ENCODE results near the gene GIT2. TPM values are rescaled to one million over a fixed set of nuclear protein-coding genes. Genes with fewer than 3 reads are reported as not detected.

GIT2 gene
- total RNA-seq, 1 donor from 2014 or later = 50.5 TPM

DNA sequence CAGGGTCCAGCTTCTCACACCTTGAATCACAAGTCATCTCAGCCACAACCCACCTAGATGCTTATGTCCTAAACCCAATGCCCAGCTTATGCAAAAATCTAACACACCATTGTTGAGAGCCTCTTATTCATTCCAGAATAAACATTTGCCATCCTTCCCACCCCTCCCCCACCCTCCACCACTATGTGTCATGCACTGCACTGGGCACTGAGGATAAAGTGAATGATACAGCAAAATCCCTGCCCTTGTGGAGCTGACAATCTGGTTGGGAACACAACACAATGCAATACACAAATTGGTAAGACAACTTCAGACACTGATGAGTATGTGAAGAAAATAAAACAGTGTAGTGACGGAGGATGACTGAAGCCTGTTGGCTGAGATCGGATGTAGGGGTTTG lies 114.4 kb downstream of the GIT2 start:
- Histone ChIP-seq H3K9me3 (replicated peaks) (no peaks in the 10 kb centered on the region), H3K36me3 (no peaks in the 10 kb centered on the region), H3K27me3 (ENCODE audit: low read depth) (no peaks in the 10 kb centered on the region), H3K27ac (replicated peaks) (no peak overlapping the region), H3K4me3 (no peak overlapping the region), H3K4me1 (peaks cover 38% of the 10 kb centered on the region)
- TF ChIP-seq, protein P1, sequence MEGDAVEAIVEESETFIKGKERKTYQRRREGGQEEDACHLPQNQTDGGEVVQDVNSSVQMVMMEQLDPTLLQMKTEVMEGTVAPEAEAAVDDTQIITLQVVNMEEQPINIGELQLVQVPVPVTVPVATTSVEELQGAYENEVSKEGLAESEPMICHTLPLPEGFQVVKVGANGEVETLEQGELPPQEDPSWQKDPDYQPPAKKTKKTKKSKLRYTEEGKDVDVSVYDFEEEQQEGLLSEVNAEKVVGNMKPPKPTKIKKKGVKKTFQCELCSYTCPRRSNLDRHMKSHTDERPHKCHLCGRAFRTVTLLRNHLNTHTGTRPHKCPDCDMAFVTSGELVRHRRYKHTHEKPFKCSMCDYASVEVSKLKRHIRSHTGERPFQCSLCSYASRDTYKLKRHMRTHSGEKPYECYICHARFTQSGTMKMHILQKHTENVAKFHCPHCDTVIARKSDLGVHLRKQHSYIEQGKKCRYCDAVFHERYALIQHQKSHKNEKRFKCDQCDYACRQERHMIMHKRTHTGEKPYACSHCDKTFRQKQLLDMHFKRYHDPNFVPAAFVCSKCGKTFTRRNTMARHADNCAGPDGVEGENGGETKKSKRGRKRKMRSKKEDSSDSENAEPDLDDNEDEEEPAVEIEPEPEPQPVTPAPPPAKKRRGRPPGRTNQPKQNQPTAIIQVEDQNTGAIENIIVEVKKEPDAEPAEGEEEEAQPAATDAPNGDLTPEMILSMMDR (IDR thresholded peaks at IDR 0.05; ENCODE audit: borderline replicate concordance) = no peak
- no peak for DNase-seq
- intact Hi-C loops (cut with micrococcal nuclease) = no loop called here

- intact Hi-C loops (cut with micrococcal nuclease) = no loop called here
- H3K27ac ChIP-seq (replicated peaks) = peak overlapping the region; percentile 67
- TF ChIP-seq, protein P1 (IDR thresholded peaks at IDR 0.05; ENCODE audit: borderline replicate concordance) = no peak
Observed at GRCh38 chr12:109880938-109881337, 115.2 kb downstream of the GIT2 start.

DNA sequence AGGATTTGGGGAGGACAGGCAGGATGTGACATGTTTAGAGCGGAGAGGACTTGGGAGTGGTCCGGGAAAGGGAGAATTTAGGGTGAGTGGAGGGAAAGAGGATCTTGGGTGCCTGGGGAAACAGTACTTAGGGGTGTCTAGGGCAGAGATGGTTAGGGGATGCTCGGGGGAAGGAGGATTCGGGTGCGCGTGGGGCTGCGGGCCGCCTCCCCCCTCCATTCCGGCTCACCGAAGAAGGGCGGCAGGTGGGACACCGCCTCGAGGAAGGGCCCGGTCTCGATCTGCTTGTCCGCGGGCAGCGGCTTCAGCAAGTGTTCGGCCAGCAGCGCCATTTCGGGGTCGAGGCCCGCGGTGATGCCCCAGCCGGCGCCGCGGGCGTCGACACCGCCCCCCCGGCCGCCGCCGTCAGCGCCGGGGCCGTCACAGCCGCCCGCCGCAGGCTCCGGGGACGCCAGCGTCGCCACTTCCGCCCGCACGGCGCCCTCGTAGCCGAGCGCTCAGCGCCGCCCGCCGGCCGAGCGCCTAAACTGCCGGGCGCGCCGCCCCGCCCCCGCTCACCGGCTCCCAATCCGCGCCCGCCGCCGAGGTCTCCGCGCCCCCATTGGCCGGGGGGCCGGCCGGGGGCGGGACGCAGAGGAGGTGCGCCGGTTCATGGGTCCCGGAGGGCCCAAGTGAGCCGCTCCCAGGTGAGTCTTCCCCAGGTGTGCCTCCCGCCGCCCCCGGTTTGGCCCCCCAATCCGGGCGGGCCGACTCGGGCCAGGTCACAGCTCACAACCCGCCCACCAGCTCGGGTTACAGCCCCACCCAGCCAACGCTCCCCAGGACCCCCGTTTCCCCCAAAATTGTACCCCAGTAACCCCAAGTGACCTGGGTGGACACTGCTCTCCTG lies 115.9 kb downstream of the GIT2 start, which contains the start of gene GLTP:
TSS of gene GLTP (minus strand) at position 499 of the 889 bp plus-strand sequence. CDS start at position 332, 167 bp downstream.
- no peaks in the 10 kb centered on the region for H3K36me3 ChIP-seq
- peaks cover 38% of the 10 kb centered on the region for H3K4me1 ChIP-seq
- TF ChIP-seq, protein P1 (IDR thresholded peaks at IDR 0.05; ENCODE audit: borderline replicate concordance) = peak; percentile 75
- H3K4me3 ChIP-seq = peak within 1 kb of the TSS; percentile 93
- no peaks in the 10 kb centered on the region for H3K27me3 ChIP-seq (ENCODE audit: low read depth)
- peak within 1 kb of the TSS; percentile 83 for H3K27ac ChIP-seq (replicated peaks)
- H3K9me3 ChIP-seq (replicated peaks) = no peaks in the 10 kb centered on the region
- peak; percentile 87 for DNase-seq
- intact Hi-C loops (cut with micrococcal nuclease) = no loop called here

More at GRCh38 chr12:109880938-109881337, 115.2 kb downstream of the GIT2 start:
- Histone ChIP-seq H3K36me3 (no peaks in the 10 kb centered on the region), H3K4me1 (peaks cover 38% of the 10 kb centered on the region), H3K9me3 (replicated peaks) (no peaks in the 10 kb centered on the region), H3K27me3 (ENCODE audit: low read depth) (no peaks in the 10 kb centered on the region), H3K4me3 (peak overlapping the region; percentile 93)
- no peak for DNase-seq

Other genes starting within 250 kb of the GIT2 start
- 0.33 TPM for gene TRPV4, start 163.0 kb downstream of the GIT2 start, total RNA-seq
- gene GLTP, start 115.8 kb downstream of the GIT2 start, total RNA-seq = 20.0 TPM
- 10.4 TPM for gene TCHP, start 96.1 kb downstream of the GIT2 start, total RNA-seq
- 20.0 TPM for gene ANKRD13A, start 3.1 kb upstream of the GIT2 start, total RNA-seq
- 5.4 TPM for gene C12orf76, start 52.2 kb upstream of the GIT2 start, total RNA-seq
- gene IFT81, start 128.0 kb upstream of the GIT2 start, total RNA-seq = 12.2 TPM